Rectal smooth muscle tissue (tissue), 1 donor: ENCODE measurements around the gene ZSWIM7.

Experiments
- H3K27ac ChIP-seq: one replicate; pipeline ENCODE4 v1.7.0; 2013; ENCODE audit warnings: low read depth, low read length, inconsistent platforms
- H3K27me3 ChIP-seq: one replicate; pipeline ENCODE4 v1.7.0; 2013; ENCODE audit warnings: low read length; ENCODE audit not compliant: control insufficient read depth, insufficient read depth
- H3K36me3 ChIP-seq: one replicate; pipeline ENCODE4 v1.7.0; 2013; ENCODE audit warnings: low read length; ENCODE audit not compliant: control insufficient read depth, insufficient read depth
- H3K4me1 ChIP-seq: one replicate; pipeline ENCODE4 v1.7.0; 2013; ENCODE audit warnings: low read length; ENCODE audit not compliant: control insufficient read depth, insufficient read depth
- H3K4me3 ChIP-seq: one replicate; pipeline ENCODE4 v1.7.0; 2013; ENCODE audit warnings: low read length
- H3K9ac ChIP-seq: one replicate; pipeline ENCODE4 v1.7.0; 2013; ENCODE audit warnings: low read length

ZSWIM7 gene

DNA sequence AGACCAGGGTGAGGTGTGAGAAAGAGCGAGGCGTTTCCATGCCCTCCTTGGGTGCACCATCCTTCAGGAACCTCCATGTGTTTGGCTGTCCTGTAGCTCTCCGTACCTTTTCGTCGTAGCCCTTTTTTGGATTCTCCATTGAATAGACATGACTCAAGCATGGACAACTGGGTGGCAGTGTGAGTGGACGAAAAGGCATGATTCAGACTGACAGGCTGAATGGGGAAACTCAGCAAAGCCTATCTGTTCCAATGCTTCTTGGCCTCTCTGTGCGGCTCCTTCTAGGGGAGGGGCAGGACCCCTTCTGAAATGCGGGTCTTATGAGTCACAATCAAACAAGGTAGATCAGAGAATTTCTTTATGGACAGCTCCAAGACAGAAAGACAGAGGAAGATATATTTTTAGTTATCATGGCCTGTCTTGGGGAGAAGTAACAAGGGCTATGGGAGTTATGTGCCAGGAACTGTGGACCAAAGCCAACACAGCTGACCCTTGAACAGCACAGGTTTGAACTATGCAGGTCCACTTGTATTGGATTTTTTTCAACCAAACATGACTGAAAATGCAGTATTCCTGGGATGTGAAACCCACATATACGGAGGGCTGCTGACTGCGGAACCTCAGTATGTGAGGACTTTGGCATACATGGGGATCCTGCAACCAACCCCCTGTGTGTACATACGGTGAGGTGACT is 31.7 kb downstream of the ZSWIM7 start:
- no peak overlapping the region for H3K4me3 ChIP-seq
- no peak overlapping the region for H3K27ac ChIP-seq
- no peaks in the 10 kb centered on the region for H3K36me3 ChIP-seq
- H3K9ac ChIP-seq = no peak overlapping the region
- H3K4me1 ChIP-seq = no peaks in the 10 kb centered on the region
- no peaks in the 10 kb centered on the region for H3K27me3 ChIP-seq

DNA sequence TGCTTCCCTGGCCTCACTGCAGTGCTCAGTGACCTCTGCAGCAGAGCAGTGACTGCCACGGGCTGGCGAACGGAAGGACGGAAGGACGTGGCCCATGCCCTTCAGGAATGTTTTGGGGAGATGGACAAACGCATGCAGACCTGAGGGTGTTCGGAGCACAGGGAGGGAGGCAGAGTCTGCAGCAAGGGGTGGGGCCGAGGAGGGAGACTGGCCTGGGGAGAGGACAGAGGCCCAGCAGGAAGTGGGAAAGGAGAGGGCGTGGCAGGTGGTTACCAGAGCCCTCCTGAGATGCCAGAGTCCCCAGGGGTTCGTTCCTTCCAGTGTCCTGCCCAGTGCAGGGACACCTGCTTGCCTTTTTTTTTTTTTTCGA is 32.6 kb downstream of the ZSWIM7 start:
- no peaks in the 10 kb centered on the region for H3K27me3 ChIP-seq
- H3K36me3 ChIP-seq = no peaks in the 10 kb centered on the region
- H3K9ac ChIP-seq = no peak overlapping the region
- H3K4me1 ChIP-seq = no peaks in the 10 kb centered on the region
- H3K27ac ChIP-seq = no peak overlapping the region
- peak overlapping the region; percentile 3 for H3K4me3 ChIP-seq

DNA sequence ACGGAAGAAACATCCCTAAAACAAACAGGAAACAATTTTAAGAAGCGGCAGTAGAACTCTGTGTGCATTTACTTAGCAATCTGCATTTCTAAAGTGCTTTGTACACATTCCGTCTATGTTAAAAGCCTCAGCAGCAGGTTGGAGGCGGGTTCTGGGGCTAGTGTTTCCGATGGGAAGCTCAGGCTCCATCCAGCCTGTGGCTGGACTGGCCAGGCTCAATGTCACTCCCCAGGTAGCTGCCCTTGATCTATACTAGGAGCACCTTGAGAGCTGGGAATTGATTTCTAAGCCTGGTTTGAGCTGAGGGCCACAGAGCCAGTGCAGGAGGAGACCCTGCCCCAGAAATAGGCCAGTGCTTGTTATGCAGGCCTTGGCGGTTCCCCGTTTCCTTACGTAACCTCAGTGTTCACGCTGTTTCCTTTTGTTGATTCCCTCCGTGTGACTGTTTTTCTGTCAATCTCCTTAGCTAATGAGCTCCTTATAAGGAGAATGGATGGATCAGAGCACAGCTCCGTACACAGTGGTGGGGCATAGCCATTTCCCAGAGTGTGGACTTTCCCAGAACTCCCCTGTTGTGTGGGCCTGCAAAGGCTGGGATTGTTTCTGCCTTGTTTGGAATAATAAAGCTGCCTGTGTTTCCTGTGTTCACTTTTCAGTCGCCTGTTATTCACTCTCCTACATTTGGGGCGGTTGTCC is 33.2 kb downstream of the ZSWIM7 start:
- H3K27ac ChIP-seq = no peak overlapping the region
- H3K4me1 ChIP-seq = no peaks in the 10 kb centered on the region
- H3K9ac ChIP-seq = no peak overlapping the region
- no peaks in the 10 kb centered on the region for H3K27me3 ChIP-seq
- no peaks in the 10 kb centered on the region for H3K36me3 ChIP-seq
- peak overlapping the region; percentile 3 for H3K4me3 ChIP-seq

DNA sequence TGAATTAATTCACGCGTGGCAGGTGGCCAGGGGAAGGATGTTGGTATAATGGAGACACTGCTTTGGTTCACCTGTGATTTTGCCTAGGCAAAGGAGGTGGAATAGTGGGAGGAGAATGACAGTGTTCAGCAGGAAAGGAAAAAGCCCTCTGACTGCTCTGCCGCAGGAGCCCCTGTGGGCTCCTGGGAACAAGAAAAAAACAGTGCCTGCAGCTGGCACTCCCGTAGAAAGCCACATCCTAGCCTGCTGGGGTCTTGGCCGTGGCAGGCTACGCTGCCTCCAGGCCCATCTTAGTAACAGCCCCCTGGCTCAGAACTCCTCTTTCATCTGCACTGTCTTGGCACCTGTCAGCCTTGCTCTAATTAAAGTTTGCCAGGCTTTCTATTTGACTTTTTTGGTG is 34.0 kb downstream of the ZSWIM7 start:
- no peaks in the 10 kb centered on the region for H3K4me1 ChIP-seq
- no peak overlapping the region for H3K4me3 ChIP-seq
- H3K27ac ChIP-seq = no peak overlapping the region
- no peaks in the 10 kb centered on the region for H3K36me3 ChIP-seq
- H3K27me3 ChIP-seq = no peaks in the 10 kb centered on the region
- no peak overlapping the region for H3K9ac ChIP-seq

DNA sequence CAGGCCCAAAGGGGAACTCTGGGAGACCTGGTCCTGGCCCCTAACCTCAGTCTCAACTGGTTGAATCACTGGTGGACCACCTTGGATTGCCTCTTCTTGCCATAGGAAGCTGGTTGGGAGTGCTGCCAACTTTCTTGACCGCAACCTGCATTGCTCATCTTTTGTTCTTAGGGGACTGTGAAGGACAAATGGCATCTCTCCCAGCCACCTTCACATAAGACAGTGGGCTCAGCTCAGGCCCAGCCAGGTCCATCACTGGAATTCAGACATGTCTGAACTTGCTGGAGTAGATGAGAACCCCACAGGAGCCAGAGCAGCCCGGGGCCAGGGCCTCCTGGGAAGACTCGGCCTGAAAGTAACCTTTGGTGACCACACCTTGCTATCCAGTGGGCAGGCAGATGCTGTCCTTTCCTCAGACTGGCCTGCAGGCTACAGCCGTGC is 35.8 kb downstream of the ZSWIM7 start:
- Histone ChIP-seq H3K9ac (no peak overlapping the region), H3K27me3 (no peaks in the 10 kb centered on the region), H3K4me1 (no peaks in the 10 kb centered on the region), H3K36me3 (no peaks in the 10 kb centered on the region), H3K4me3 (no peak overlapping the region), H3K27ac (no peak overlapping the region)

DNA sequence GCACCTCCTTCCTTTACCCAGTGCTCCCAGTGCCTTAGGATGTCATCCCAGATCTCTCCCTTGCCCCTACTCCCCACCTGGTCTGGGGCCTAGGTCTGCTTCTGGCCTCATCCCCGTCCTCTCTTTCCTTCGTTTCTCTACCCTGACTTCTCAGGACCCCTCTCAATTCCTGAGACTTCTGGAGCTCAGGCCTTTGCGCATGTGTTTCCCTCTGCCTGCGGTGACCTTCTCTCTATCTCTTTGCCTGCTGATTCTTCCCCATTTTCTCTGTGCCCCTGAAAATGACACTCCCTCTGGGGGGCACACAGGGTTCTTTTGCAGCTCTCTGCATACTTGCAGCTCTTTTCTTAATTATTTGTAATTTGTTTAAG is 41.0 kb downstream of the ZSWIM7 start:
- Histone ChIP-seq H3K4me1 (no peaks in the 10 kb centered on the region), H3K9ac (no peak overlapping the region), H3K27ac (no peak overlapping the region), H3K27me3 (no peaks in the 10 kb centered on the region), H3K36me3 (no peaks in the 10 kb centered on the region), H3K4me3 (no peak overlapping the region)

DNA sequence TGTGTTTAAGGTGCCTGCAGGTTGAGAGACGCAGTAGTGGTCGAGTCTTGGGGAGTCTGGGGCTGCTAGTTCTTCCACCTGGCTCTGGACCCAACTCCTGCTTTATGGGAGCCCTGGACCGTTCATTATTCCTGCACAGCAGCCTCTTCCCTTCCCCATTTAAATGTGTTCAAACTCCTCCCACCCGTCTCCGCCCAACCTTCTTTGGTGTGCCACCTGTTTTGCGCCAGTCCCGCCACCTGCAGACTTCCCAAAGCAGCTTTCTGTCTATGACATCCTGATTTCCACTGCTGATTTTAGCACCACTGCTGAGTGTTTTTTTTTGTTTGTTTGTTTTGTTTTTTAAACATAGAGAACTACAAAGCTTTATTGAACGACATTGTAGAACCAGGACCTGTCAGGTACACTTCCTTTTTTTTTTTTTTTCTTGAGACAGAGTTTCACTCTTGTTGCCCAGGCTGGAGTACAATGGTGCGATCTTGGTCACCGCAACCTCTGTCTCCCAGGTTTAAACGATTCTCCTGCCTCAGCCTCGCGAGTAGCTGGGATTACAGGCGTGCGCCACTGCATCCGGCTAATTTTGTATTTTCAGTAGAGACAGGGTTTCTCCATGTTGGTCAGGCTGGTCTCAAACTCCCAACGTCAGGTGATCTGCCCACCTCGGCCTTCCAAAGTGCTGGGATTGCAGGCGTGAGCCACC is 41.7 kb downstream of the ZSWIM7 start:
- no peak overlapping the region for H3K4me3 ChIP-seq
- no peaks in the 10 kb centered on the region for H3K4me1 ChIP-seq
- H3K27me3 ChIP-seq = no peaks in the 10 kb centered on the region
- no peaks in the 10 kb centered on the region for H3K36me3 ChIP-seq
- no peak overlapping the region for H3K9ac ChIP-seq
- H3K27ac ChIP-seq = no peak overlapping the region

DNA sequence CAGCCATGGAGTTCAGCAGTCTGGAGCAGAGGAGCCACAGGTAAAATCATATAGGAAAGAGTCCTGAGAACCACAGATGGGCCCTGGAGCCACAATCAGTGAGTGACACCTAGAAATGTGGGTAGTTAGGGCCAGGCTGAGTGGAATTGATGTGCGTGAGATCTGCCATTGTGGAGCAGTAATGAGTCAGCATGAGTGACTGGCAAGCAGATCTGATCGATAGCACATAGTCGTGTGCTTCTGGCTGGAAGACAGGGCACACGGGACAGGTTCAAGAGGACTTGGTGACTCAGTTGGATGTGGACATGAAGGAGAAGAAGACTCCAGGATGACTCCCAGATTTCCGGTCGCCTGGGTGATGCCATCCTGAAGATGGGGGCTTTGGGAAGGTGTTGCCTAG is 42.3 kb downstream of the ZSWIM7 start:
- no peaks in the 10 kb centered on the region for H3K36me3 ChIP-seq
- H3K27ac ChIP-seq = no peak overlapping the region
- H3K9ac ChIP-seq = no peak overlapping the region
- no peaks in the 10 kb centered on the region for H3K27me3 ChIP-seq
- no peaks in the 10 kb centered on the region for H3K4me1 ChIP-seq
- no peak overlapping the region for H3K4me3 ChIP-seq

DNA sequence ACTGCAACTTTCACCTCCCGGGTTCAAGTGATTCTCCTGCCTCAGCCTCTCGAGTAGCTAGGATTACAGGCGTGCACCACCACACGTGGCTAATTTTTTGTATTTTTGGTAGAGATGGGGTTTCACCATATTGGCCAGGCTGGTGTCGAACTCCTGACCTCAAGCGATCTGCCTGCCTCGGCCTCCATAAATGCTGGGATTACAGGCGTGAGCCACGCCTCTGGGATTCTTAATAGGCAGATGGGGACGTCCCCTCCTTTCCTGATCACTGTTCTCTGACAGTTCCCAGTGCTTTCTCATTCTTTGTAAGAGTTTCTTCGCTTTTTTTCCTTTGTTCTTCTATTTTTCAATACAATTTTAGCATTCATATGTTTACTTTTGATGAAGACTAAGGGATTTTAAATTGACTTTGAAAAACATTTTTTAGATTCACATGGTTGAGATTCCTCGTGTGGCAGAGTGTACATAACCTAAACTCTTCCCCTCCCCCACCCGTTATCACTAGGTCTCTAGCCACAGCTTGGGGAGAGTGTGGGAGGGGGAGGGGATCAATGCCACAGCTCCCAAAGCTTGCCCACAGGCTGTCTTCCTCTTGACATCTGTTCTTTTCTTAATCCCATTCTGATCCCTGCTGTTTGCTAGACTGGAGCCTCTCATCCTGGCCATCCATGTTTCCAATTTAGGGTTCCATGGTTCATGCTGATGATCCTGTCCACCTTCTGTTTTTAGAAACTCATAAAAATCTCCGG is 43.5 kb downstream of the ZSWIM7 start:
- Histone ChIP-seq H3K27ac (no peak overlapping the region), H3K36me3 (no peaks in the 10 kb centered on the region), H3K27me3 (no peaks in the 10 kb centered on the region), H3K9ac (no peak overlapping the region), H3K4me3 (no peak overlapping the region), H3K4me1 (no peaks in the 10 kb centered on the region)

DNA sequence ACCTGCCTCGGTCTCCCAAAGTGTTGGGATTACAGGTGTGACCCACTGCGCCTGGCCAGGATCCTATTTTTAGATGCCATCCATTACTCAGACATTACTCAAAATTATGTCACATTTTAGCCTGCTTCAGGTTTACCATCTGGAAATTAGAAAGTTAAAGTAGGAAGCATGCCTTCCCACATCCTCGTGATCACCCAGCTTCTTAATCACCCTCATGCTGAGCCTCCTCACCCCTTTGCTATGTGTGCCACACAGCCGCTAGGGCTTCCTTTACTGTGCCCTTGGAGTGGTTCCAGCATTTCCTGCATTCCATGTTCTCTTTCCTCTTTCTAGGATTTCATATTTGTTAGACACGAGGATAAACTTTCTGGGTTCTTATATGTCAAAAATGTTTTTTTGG is 45.3 kb downstream of the ZSWIM7 start:
- Histone ChIP-seq H3K27me3 (no peaks in the 10 kb centered on the region), H3K9ac (no peak overlapping the region), H3K4me3 (no peak overlapping the region), H3K27ac (no peak overlapping the region), H3K4me1 (no peaks in the 10 kb centered on the region), H3K36me3 (no peaks in the 10 kb centered on the region)

DNA sequence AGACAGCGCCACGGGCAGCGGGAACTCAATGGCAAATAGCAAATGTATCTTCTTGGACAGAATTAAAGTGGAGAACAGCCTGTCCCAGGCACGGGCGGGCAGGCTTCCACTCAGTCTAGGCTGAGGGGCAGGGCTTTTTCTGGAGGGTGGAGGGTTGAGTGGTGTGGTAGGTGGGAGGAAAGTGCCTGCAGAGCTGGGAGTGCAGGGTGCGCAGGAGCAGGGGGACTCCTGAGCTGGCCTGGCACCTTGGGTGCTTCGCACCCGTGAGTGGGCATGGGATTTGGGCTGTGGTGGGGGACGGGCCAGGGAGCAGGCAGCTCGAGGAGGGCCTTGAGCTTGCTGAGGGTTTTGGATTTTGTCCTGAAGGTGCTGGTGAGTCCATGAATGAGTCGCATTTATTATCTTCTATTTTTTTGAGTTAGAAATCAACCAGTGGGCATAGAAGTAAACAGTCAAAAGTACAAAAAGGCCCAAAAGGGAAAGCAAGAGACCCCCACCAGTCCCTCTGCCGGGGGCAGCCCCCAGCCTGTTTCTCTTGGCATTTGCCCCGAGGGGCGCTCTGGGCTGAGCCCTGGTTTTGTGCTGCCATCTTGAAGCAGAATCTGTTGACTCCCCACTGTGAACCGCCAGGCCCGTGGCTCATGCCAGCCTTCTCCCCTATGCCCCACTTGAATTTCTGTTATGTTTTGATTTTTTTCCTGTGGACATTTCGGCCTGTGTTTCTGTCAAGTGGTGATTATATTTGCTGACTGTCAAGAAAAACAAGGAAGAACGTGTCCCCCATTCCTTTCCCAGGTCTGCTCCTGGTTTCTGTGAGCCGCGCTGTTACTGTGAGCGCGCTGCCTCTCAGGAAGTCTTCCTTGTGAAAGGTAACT is 46.4 kb downstream of the ZSWIM7 start:
- no peaks in the 10 kb centered on the region for H3K36me3 ChIP-seq
- H3K27me3 ChIP-seq = no peaks in the 10 kb centered on the region
- H3K4me3 ChIP-seq = no peak overlapping the region
- H3K9ac ChIP-seq = no peak overlapping the region
- H3K4me1 ChIP-seq = no peaks in the 10 kb centered on the region
- H3K27ac ChIP-seq = no peak overlapping the region
